SW 1271 (cell line): Measurements from ENCODE around the gene HLA-DOA.

Experiments
- DNase-seq, 2 experiments: peaks; one replicate each; lab custom pipeline; 2025; lab: John Stamatoyannopoulos, UW

HLA-DOA gene

DNA sequence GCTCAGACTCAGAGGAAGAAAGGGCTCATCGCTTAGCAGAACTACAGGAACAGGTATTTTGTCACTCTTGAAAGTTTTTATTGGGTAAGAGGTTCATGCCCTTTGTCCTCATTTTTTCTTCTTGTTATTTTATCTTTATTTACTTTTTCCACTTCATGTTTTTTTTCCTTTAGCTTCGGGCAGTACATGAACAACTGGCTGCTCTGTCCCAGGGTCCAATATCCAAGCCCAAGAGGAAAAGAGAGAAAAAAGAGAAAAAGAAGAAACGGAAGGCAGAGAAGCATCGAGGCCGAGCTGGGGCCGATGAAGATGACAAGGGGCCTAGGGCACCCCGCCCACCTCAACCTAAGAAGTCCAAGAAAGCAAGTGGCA is 31.5 kb downstream of the HLA-DOA start:
- DNase-seq: no peak

GRCh38 chr6:32977272-32977952 is 32.0 kb downstream of the HLA-DOA start:
- no peak for DNase-seq

- no peak for DNase-seq
These were observed 32.9 kb downstream of the HLA-DOA start for GRCh38 chr6:32976334-32977069.

- no peak for DNase-seq
These were observed 33.5 kb downstream of the HLA-DOA start for GRCh38 chr6:32975886-32976285.

- no peak for DNase-seq
These were observed 34.7 kb downstream of the HLA-DOA start for GRCh38 chr6:32974541-32975308.

DNA sequence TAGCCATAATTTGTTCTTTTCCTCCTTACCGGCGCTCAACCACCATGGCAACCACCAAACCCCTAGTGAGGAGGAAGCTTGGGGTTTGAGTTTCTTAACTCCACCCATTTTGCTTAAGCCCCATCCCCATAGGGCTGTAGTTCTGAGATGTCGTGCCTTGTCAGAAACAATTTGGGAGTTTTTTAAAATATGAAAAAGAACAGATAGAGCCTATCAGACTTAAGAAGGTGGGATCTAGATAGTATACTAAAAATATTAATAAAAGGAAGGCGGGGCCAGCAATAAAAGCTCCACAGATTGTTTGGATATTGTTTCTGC is 35.4 kb downstream of the HLA-DOA start:
- DNase-seq: peak in 1 of 2 experiments; percentile 69

DNA sequence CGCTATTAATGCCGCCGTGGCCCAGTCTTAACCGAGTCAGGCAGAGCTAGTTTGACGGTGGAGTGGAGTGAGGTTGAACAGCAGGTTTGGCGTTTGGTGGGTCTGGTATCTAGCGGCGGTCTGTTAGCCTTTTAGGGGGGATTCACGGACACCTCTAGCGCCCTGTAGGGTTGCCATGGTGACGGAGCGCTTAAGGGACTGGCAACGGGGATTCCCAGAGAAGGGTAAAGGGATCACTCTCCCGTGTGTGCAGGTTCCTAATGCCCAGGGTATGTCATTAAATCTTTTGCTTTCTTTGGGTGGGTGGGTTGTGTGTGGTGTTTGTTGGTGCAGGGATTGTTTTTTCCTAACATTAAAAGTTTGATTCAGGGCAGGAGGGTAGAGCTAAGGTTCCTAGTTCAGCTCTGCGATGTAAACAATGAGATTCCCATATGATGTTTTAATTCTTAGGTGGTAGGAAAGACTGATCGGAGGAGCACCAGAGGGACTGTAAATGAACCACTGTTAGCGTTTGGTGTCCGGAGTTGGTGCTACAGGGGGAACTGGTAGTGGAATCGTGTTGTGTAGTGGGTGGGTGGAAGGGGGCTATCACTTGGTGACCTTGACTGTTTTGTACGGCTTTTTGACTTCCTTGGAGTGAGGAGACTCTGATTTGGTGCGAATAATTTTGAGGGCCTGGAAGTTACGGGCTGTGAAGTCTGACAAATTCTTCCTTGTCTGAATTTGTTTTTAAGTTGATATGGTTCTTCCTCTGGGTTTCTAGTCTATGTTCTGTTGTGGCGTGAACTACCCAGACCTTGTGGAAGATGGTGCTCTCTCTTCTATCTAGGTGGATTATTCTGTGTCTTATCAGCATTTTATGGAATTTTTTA is 36.0 kb downstream of the HLA-DOA start:
- peak in 1 of 2 experiments; percentile 62 for DNase-seq

DNA sequence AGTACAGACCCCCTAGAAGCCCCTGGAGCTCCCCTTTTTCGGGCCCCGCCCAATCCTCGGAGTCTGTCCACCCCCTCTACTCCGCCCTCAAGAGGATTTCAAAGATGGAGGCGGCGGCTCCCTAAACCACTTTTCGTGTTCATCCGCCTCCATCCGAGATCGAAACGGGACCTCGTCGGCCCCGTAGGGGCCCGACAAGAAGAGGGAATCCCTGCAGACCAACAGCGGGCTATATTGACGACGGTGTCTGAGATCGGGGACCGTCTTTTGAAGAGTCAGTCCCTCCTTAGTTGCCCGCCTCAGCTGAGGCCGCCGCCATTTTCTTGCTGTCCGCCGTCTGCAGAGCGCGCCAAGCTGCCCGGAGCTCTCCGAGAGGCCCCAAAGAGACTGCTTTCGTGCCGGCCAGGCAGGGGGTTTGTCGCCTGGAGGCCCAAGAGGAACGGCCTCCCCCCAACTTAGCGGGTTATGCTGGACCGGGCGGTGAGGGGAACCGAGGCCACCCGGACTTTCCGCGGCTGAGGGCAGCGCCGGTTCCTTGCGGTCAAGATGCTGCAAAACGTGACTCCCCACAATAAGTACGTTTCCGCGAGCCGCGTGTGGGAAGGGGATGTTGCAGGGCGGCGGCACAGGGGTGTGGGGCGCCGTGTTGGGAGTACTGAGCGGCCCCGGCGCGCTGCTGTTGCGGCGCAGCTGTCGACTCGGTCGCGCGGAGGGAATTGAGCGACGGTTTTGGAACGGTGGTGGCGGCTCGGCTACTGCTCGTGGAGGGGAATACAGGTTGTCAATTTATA is 36.8 kb downstream of the HLA-DOA start:
- DNase-seq: peak in 1 of 2 experiments; percentile 63

- DNase-seq: peak; percentile 100
These were observed 37.6 kb downstream of the HLA-DOA start for GRCh38 chr6:32971581-32972352.

DNA sequence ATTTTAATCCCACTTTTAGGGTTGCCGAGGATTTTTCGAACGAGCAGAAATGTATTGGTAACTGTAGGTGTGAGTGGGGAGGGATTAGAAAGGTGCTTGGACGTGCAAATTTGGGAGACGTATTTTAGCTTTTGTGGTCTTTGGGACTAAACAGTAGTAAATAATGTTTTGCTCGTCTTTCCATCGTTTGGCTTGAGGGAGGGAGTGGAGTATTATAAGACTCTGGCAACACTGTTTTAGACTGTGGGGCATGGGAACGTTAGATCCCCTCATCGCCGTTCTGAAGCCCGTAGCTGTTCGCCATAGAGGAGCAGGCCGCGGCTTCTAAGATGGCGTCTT is 38.2 kb downstream of the HLA-DOA start:
- no peak for DNase-seq

DNA sequence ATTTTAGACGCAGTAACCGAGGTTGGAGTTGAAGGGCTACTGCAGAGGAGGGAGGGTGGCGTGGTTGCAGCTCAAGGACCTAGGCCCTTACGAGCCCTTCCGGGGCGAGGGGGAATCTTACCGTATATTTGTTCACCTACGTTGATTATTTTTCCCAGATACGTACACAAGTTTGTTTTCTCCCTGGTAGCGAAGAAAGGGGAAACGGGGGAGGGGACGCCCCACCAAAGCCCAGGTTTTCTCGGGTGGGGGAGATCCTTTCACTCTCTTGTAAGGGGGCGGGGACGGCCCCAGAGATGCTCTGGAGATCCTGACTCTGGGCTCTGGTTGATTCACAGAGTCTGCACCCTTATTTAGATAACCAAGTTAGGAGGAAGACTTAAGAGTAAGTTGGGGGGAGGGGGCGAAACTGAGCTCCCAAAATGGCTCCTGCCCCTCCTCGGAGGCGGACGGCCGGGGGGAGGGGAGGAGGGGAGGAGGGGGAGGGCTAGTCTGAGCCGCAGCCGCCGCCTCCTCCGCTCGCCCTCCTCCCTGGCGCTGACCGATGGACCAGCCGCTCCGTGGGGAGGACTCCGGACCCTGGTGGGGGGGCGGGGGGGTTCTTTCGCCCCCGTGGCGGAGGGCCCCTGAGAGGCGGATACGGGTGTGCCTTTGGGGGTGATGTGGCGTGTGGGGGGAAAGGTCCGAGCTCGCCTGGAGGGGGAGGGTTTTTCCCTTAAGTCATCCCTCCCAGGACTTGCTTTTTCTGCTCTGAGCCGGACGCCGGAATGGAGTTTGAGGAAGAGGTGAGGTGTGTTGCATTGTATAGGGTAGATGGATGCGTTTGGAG is 38.8 kb downstream of the HLA-DOA start:
- DNase-seq: peak; percentile 75 to 77

DNA sequence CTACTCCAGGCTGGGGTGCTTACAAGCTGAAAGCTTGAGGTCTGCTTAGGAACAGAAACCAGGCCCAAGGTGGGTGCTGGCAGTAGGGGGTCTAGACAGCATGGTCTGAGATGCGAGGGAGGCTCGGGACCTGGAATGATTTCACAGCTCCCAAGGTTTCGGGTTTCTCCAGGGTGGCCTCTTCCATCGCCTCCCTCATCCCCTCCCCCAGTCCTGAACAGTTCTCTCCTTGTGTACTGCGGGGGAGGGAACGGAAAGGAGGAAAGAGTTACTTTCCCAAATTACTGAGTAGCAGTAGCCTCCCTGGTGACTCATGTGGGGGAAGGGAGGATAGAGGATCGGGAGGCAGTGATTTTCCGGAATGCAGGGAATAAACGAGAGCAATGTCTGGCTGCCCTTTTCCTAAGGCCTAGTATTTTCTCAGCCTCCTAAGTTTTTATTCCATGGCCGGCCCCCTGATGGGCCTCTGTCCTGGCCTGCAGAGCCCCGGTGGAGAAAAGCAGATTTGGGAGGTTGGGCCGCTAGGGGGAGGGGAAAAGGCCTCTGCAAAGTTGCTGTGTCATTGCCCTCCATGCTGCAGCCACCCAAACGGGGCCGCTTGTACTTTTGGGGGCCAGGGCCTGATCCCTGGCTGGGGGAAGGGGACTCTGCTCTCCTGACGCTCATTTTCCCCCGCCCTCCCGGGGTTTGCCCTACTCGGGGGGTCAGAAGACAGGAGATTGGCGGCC is 39.5 kb downstream of the HLA-DOA start:
- DNase-seq: peak; percentile 61 to 80

DNA sequence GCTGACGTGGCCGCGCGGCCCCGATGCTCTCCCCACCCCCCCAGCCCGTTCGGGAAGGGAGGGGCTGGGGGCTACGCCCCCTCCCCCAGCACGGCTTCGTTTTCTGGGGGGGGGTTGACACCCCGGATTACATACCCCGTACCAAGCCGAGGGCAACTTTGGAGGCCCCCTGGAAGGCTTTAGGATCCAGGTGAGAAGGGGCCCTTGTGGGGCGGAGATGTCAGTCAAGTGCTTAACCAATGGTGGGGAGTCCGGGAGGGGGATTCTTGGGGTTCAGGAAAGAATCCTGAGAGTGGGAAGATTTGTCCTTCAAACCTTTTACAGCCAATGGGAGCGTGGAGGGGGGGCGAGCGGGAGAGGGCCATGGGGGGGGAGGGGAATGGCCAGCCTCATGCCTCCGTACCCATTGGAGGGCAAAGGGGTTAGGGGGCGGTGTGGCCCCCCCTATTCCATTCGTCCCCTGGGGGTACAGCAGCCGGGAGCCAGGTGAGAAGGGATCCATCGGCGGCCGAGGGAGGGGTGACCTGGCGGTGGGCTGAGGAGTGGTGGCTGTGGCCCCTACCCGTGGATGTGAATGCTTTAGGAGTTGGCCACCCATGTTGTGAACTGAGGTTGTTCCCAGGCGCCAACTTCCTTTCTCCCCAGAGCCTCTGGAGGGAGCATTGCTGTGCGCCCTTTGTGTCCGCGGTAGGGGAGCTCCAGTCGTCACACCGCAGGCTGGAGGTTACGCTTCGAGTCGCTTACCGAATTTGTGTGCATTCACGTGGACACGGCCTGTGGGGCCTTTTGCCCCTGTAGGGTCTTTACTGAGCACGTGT is 40.3 kb downstream of the HLA-DOA start:
- DNase-seq: peak; percentile 70 to 85

- DNase-seq: peak; percentile 91 to 93
These were observed 41.1 kb downstream of the HLA-DOA start, which contains the start of gene BRD2 for GRCh38 chr6:32968093-32968866. BRD2 (plus strand) TSS chr6:32968594; CDS start chr6:32972899, 4,305 bp downstream.

GRCh38 chr6:32967151-32968091 is 42.0 kb downstream of the HLA-DOA start:
- DNase-seq: peak; percentile 84 to 88

DNA sequence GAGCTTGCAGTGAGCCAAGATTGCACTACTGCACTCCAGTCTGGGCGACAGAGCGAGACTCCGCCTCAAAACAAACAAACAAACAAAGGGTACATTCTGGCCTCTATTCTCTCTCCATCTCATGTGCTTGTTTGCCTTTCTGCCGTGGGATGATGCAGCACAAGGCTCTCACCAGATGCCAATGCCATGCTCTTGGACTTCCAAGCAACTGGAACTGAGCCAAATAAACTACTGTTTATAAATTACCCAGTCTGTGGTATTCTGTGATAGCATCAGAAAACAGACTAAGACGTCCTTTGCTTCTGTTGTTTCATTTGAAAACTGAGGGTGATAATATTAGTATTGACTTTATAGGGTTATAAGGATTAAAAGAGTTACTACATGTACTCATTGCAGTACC is 44.6 kb downstream of the HLA-DOA start:
- no peak for DNase-seq
